RCC 7860 (cell line): ENCODE measurements around the gene STAT5A.
"Not testable (repeated sequence)": the region's sequence is repeated elsewhere in the genome, so short reads cannot be mapped to it uniquely, and the experiment has no call there.

Experiments used
- DNase-seq: peaks from one replicate; pipeline ENCODE4 v3.0.0-alpha.2; 2015; ENCODE audit warnings: low spot score
- FAIRE-seq: peaks from 2 replicates; lab custom pipeline; 2012; peaks lifted over from hg19 to GRCh38; lab: Jason Lieb, UNC

STAT5A gene

DNA sequence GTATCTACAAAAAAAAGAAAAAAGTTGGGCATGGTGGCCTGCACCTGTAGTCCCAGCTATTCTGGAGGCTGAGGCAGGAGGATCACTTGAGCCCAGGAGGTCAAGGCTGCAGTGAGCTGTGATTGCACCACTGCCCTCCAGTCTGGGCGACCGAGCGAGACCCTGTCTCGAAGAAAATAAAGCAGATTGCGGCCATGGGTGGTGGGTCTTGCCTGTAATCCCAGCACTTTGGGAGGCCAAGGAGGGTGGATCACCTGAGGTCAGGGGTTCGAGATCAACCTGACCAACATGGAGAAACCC is 16.7 kb downstream of the STAT5A start:
- not testable (repeated sequence) for FAIRE-seq, DNase-seq

DNA sequence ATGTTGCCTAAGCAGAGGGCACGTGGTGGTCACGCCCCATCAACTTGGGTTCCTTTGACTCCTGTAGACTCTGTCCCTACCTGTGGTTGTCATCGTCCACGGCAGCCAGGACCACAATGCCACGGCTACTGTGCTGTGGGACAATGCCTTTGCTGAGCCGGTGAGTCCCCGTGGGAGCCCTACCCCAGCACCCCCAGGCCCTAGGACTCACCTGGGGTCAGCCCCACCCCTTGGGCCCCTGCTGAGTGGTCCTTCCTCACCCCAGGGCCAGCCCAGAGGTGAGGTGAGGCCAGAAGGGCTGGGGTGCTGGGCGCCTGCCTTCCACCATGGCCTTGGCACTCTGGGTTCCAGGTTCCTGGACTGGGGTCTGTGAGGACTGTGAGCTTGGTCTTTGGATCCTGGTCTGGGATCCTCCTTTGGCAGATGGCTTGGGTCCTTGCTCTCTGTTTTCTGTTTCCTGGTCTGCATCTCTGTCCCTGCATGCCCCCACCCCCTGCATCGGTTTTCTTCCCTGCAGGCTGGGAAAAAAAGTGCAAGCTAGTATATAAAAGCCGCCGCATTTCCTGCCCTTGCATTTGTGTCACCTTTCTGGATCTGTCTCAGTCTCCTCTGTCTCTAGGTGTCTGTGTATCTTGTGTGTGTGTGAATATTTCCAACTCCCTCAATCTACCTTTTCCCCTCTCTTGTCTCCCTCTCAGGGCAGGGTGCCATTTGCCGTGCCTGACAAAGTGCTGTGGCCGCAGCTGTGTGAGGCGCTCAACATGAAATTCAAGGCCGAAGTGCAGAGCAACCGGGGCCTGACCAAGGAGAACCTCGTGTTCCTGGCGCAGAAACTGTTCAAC is 17.5 kb downstream of the STAT5A start:
- FAIRE-seq: no peak

DNA sequence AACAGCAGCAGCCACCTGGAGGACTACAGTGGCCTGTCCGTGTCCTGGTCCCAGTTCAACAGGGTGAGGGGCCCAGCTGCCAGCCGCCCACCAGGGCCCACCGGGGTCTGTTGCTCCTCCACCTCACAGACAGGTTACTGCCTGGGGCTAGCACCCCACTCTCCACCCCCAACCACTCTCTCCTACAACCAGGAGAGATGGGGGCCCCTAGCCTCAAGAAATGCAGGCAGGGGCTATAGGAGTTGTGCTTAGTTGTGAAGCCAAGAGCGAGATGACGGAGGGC is 18.0 kb downstream of the STAT5A start:
- FAIRE-seq (no peak), DNase-seq (no peak)

More for the DNA sequence above, 17.5 kb downstream of the STAT5A start:
- no peak for DNase-seq

DNA sequence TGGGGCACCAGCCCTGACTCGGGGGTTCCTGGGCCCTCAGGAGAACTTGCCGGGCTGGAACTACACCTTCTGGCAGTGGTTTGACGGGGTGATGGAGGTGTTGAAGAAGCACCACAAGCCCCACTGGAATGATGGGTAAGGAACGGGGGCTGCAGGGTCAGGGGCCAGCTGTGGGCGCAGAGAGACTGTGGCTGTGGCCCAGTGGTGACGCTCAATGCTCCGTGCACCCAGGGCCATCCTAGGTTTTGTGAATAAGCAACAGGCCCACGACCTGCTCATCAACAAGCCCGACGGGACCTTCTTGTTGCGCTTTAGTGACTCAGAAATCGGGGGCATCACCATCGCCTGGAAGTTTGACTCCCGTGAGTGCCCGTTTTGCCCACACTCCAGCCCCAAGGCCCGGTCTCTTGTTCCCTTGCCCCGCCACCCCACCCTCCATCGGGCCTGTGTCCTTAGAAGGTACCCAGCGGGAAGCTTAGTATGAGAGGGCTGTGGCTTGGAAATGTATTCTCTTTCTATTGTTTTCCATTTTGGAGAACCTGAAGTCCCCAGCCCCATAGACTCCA is 19.1 kb downstream of the STAT5A start:
- DNase-seq (no peak), FAIRE-seq (no peak)

DNA sequence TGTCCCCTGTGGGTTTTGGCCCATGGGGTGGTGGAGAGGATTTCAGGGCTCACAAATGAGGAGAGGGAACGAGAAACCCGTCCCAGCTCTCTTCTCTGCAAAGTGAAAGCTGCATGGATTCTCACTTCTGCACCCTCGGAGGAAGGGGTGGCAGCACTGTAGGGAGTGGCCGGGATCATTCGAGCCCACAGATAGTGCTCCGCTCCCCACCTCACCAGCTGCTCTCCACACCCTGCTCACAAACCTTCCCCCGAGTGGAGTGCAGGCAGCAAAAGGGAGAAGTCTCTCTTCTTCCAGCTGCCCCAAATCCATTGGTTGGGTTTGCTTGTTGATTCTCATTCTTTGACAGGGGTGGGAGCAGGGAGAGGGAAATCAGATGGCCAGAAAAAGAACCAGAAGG is 20.1 kb downstream of the STAT5A start:
- FAIRE-seq: no peak
- DNase-seq: no peak

DNA sequence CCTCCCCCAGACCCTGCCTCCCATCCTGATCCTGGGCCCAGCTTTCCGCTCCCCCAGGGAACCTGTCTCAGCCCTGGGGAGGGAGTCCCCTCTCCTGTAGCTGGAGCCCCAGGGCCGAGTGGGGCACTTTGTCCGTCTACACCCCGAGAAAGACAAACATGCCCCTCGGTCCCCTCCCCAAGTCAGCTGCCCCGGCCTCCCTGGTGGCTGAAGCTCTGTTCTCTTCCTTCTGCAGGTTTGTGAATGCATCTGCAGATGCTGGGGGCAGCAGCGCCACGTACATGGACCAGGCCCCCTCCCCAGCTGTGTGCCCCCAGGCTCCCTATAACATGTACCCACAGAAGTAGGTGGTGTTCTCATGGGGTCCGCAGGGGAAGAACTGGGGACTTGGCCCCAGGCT is 20.8 kb downstream of the STAT5A start:
- FAIRE-seq: no peak
- DNase-seq: no peak

DNA sequence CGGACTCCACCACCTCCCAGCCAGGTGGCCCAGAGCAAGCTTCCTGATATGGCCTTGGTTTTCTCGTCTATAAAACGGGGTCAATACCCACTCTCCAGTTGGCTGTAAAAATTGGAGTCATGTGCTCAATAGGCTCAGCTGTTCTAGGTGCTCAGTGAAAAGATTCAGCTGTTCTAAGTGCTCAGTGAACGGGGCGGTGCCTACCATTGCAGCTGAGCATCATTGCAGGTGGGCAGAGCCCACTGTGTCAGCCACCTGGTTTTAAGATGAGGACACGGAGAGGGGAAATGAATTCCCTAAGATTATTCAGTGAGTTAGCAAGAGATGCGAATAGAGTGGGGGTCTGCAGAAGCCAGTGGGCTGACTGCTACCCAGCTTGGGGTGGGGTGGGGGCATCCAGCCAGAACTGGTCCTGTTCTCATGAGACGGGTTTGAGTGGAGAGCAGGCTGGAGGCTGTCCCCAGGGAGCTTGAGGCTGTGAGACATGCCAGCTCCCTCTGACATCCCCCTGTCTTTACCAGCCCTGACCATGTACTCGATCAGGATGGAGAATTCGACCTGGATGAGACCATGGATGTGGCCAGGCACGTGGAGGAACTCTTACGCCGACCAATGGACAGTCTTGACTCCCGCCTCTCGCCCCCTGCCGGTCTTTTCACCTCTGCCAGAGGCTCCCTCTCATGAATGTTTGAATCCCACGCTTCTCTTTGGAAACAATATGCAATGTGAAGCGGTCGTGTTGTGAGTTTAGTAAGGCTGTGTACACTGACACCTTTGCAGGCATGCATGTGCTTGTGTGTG is 21.9 kb downstream of the STAT5A start:
- no peak for FAIRE-seq
- DNase-seq: no peak

DNA sequence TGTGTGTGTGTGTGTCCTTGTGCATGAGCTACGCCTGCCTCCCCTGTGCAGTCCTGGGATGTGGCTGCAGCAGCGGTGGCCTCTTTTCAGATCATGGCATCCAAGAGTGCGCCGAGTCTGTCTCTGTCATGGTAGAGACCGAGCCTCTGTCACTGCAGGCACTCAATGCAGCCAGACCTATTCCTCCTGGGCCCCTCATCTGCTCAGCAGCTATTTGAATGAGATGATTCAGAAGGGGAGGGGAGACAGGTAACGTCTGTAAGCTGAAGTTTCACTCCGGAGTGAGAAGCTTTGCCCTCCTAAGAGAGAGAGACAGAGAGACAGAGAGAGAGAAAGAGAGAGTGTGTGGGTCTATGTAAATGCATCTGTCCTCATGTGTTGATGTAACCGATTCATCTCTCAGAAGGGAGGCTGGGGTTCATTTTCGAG is 22.5 kb downstream of the STAT5A start:
- DNase-seq (no peak), FAIRE-seq (no peak)

DNA sequence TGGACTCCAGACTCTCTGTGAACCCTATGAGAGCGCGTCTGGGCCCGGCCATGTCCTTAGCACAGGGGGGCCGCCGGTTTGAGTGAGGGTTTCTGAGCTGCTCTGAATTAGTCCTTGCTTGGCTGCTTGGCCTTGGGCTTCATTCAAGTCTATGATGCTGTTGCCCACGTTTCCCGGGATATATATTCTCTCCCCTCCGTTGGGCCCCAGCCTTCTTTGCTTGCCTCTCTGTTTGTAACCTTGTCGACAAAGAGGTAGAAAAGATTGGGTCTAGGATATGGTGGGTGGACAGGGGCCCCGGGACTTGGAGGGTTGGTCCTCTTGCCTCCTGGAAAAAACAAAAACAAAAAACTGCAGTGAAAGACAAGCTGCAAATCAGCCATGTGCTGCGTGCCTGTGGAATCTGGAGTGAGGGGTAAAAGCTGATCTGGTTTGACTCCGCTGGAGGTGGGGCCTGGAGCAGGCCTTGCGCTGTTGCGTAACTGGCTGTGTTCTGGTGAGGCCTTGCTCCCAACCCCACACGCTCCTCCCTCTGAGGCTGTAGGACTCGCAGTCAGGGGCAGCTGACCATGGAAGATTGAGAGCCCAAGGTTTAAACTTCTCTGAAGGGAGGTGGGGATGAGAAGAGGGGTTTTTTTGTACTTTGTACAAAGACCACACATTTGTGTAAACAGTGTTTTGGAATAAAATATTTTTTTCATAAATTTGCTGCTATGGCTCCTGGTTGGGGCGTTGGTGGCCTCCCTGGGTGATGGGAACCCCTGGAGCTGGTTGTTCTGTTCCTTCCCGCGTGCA is 23.1 kb downstream of the STAT5A start:
- DNase-seq: no peak

DNA sequence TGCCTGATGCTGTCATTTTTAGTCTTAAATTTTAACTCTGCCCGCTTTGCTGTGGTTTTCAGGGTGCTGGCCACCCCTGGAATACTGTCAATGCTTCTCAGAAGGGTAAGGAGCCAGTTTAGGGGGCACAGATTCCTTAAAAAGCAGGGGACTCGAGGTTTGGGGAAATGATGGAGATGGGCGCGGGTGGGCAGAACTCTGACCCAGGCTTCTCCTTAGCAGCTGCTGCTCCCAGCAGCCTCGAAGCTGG is 23.7 kb downstream of the STAT5A start:
- DNase-seq (no peak), FAIRE-seq (no peak)

More for the DNA sequence above, 23.1 kb downstream of the STAT5A start:
- FAIRE-seq: no peak

DNA sequence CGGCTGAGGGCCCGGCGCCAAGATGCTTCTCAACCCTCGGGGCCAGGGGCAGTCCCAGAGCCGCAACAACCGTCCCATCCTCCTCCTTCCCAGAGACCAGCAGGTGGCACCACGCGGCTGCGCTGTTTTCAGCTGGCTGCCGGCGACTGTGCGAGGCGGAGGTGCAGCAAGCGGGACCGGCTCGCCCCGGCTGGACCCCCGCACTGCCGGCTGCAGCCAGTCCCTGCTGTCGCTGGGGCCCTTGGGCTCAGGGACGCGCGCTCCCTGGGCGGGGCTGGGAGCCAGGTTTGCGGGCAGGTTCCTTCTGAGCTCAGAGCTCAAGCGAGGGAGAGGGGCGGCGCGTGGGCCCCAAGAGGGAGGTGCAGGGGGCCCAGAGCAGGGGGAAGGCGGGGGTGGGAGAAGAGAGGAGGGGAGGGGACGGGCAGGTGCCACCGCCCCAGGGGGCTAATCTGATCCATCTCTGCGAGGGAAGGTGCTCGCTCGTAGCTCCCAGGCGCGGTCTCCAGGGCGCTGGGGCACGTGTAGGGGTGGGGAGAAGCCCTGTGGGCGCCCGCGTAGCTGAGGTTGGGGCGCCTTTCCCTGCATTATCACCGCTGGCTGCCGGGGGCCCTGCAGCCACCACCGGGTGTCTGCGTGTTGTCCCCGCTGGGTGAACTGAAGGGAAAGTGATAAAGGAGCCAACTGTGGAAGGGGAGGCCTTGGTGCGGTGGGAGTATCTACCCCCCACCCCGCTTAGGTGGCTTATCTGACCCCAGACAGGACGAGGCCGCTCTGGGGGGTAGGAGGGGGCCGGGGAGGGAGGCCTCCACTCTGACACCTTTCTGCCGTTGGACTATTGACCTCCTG is 24.2 kb downstream of the STAT5A start:
- no peak for DNase-seq
- FAIRE-seq: no peak

DNA sequence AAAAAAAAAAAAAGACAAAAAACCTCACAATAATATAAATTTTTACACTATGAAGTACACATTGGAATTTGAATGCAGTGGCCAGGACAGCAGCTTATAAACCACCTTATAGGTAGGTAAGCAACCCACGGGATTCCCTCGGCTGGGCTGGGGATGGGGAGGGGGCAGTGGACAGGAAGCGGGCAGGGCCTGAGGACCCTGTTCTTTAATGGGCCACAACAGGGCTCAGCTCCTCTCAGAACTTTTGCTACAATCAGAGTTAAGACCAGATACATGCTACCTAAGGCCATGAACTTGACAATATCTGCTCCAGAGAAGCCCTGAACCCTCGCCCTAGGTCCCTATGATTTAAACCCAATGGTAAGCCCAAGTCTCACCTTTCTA is 25.1 kb downstream of the STAT5A start:
- DNase-seq: no peak
- FAIRE-seq: no peak

DNA sequence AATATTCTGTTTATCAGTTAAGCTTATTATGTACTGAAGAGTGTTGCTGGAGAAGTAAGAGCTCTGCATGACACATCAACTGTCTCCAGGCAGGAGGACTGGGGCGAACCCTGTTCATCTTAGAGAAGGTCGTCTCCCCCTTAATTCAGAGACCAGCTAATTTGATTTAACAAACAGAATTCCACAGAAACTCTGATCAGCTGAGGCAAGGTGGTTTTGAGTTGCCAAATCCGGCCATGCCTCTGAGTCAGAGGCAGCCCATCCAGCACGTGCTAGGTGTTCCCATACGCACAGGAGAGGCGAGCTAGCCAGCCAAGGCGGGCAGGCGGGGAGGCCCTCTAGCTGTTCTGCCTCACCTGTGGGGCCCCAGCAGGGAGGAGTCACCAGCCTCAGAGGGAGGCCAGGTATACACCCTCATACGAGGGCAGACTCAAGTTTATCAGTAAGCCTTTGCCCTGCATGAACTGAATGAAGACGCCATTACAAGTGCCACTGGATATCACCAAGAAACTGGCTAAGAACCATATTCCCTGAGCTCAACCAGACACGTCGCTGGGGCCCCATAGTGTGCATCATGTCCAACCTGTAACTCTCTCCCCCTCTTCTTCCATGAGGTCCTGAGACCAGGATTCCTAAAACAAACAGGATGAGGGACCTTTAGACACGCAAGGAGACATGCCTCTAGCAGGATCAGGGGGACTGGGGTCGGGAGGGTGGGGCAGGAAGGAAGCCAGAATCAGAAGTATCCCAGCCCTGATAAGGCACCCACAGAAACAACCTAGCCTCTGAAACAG is 25.7 kb downstream of the STAT5A start:
- FAIRE-seq (no peak), DNase-seq (no peak)

DNA sequence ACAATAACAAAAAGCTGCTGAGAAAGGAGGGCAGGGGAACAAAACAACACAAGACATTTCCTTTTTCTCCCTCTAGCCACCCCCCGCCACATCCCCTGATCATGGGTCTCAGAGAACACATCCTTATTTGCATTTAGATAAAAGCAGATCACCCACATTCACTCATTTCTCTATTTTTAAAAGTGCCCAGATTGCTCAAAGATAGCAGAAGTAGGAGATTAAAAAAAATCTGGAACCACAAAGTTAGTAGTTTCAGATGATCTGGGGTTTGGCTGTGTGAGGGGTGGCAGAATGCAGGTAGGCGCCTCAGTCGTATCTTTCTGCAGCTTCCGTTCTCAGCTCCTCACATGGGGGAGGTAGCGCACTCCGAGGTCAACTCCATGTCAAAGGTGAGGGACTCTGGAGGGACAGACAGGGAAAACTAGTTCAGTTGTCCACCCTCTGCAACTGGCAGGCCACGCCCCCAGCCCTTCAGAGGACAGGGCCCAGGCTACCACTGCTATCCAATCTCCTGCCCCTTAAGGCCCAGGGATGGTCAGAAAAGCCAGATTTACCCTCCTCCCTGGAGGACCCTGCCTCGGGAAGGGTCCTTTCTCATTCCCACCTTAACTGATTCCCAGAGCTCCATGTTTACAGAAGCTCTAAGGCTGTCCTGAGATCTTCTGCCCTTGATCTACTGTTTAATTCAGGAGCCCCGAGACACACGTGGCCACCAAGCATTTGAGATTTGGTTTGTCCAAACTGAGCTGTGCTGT is 27.3 kb downstream of the STAT5A start:
- FAIRE-seq (no peak), DNase-seq (no peak)

DNA sequence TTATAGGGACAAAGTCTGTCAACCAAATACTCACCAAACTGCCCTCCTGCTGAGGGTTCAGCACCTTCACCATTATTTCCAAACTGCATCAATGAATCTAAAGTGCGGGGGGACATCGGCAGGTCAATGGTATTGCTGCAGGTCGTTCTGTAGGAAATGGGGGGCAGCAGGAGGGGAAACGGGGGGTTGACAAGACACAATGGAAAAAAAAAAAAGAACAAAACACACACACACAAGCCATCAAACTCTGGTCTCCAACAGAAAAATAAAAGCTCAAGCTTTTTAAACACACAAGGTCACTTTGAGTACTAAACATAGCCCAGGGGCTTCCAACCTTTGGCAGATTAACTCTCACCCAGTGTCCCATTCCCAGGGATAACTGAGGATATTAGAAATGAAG is 28.5 kb downstream of the STAT5A start:
- no peak for FAIRE-seq

DNA sequence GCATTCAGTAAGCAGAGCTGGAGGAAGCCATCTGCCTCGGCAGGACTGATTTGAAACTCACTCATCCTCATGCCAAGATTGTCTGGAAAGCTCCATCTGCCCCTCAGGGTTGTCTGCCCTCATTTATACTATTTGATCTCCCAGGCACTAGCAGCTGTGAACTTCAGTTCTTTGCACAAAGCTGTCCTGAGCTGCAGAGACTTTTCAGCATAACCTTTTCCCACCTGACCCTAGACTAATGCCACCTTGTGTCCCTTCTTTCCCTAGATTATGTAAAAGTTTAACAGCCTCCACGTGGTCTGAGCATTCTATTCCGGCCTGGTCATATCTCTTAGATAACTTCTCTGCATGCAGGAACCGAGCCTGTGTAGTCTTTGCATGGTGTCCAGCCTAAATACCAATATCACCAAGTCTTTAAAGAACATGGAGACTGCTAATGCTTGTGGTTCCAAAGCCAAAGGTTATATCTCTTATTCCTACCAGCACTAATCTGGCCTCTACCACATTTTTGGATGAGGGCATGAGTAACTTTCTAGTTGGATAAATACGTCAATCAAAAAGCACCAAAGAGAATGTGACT is 29.1 kb downstream of the STAT5A start:
- no peak for DNase-seq
- FAIRE-seq: no peak

More for the DNA sequence above, 28.5 kb downstream of the STAT5A start:
- DNase-seq: no peak

DNA sequence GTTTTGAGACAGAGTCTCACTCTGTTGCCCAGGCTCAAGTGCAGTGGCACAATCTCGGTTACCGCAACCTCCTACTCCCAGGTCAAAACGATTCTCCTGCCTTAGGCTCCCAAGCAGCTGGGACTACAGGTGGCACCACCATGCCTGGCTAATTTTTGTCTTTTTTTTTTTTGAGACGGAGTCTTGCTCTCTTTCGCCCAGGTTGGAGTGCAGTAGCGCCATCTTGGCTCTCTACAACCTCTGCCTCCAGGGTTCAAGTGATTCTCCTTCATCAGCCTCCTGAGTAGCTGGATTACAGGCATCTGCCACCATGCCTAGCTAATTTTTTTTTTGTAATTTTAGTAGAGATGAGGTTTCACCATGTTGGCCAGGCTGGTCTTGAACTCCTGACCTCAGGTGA is 29.7 kb downstream of the STAT5A start:
- not testable (repeated sequence) for FAIRE-seq, DNase-seq

DNA sequence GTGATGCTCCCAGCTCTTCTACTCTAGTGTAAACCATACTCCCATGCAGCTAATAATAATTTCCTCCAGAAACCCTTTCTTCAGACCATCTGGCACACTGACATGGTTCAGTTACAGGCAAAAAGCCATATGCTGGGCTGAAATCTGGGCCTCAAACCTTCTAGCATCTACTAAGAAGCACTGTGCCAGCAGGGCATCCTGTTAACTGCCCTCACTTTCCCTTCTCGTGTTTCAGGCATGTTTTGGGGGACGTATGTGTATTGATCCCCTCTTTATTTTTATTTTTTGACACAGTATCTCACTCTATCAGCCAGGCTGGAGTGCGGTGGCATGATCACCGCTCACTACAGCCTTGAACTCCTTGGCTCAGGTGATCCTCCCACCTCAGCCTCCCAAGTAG is 33.3 kb downstream of the STAT5A start:
- DNase-seq (no peak), FAIRE-seq (no peak)
